ENCODE measurements around the gene RTBDN.
"Not testable (repeated sequence)": the region's sequence is repeated elsewhere in the genome, so short reads cannot be mapped to it uniquely, and the experiment has no call there.

The RTBDN gene

DNA sequence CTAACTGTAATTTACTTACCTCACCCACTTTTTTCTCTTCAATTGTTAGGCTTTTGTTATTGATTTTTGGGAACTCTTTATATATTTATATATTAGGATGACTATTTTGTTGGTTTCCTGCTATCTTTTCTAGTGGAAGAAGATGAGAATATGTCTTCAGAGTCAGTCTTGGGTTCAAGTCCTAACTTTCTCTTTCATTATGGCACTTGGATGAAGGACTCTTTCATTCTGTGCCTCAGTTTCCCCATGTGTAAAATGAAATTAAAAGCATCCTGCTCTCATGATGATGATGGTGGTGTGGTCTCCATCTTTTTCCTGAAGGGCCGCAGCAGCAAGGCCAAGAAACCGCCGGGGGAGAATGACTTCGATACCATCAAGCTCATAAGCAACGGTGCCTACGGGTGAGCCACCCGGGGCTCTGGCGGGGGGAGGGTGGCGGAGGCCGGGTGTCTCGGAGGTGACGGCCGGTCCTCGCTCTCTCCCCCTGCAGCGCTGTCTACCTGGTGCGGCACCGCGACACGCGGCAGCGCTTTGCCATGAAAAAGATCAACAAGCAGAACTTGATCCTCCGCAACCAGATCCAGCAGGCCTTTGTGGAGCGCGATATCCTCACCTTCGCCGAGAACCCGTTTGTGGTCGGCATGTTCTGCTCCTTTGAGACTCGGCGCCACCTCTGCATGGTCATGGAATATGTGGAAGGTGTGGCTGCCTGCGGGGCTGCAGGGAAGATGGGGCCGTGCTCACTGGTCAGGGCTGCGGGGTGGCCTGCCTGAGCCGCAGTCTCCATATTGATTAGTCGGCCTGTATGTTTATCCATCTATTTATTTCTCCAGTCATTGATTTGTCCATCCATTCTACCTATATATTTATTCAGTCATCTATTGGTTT is 23.9 kb upstream of the RTBDN start:
- DNase-seq = no peak

DNA sequence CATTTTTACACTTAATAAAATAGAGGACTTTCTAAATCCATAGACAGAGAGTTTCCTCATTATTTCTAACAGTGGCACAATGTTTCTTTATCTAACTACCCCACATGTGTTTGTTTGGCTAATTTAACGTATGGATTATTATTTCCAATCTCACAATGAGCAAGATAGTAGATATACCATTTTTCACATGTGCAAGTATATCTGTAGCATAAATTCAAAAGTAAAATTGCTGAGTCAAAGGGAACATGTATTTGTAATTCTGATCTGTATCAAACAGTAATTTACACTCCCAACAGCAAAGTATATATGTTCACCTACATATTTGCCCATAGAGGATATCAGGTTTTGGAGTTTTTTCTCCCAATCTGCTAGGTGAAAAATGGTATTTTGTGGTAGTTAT is 22.3 kb upstream of the RTBDN start:
- DNase-seq = no peak

DNA sequence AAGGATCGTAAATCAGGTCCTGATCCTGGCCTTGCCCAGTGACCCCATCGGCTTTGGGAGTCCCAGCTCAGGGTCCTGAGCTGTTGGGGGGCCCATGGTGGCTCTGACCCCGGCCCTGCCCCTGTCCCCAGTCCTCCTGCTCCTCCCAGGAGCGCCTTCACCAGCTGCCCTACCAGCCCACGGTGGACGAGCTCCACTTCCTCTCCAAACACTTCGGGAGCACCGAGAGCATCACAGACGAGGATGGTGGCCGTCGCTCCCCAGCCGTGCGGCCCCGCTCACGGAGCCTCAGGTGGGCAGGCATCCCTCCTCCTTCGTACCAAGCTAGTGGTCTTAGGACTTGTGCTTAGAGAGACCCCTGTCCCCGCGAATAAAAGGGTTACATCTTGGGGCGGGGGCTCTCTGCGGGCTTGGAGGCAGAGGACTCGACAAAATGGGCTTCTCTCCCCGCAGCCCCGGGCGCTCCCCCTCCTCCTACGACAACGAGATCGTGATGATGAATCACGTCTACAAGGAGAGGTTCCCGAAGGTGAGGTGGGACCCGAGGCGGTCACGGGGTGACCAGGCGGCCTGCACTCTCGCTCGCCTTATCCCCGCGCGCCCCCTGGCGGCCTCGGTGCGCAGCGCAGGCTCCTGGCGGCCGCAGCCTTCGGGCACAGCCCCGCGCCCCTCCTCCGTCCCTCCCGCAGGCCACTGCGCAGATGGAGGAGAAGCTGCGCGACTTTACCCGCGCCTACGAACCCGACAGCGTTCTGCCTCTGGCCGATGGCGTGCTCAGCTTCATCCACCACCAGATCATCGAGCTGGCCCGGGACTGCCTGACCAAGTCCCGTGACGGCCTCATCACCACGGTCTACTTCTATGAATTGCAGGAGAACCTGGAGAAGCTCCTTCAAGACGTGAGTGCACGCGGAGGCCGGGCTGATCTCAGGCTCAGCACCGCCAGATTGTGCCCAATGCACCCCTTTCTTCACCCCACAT is 13.1 kb upstream of the RTBDN start:
- DNase-seq = peak in 50 of 56 donors; percentile 15 to 89 (median 60)

DNA sequence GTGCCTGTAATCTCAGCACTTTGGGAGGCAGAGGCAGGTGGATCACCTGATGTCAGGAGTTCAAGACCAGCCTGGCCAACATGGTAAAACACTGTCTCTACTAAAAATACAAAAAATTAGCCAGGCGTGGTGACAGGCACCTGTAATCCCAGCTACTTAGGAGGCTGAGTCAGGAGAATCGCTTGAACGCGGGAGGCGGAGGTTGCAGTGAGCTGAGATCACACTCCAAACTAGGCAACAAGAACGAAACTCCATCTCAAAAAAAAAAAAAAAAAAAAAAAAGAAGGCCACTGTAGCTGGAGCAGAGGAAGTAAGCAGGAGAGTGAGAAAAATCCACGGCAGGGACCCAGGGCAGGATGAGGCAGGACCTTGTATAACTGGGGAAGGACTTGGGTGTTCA is 12.2 kb upstream of the RTBDN start:
- not testable (repeated sequence) for DNase-seq

DNA sequence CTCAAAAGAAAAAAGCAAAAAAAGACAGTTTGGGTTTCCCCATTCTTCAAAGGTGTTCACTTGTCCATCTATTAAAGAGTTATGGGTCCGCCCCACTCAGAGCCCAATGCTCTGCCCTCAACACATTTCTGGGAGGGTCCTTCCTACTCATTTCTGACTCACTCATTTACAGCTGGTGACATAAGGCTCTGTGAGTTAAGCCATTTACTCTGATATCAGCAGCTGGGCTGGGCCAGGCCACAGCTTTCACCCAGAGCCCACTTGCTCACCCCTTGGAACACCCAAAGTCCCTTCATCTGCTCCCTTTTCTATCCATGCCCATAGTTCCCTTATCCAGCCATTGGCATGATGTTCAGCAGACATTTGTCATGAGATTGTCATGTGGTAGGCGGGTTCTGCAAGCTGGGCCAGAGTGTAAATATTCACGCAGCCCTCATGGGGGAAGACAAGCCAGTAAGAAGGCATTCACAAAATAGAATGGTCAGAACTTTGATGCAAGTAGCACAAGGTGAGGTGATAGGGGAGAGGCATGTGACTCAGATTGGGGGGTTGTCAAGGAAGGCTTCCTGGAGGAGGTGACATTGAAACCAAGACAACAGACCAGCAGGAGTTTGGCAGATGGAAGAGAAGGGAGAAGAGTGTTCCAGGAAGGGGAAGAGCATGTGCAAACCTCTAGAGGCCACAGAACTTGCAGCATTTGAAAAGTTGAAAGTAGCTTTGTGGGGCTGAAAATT is 9.8 kb upstream of the RTBDN start:
- DNase-seq = no peak

DNA sequence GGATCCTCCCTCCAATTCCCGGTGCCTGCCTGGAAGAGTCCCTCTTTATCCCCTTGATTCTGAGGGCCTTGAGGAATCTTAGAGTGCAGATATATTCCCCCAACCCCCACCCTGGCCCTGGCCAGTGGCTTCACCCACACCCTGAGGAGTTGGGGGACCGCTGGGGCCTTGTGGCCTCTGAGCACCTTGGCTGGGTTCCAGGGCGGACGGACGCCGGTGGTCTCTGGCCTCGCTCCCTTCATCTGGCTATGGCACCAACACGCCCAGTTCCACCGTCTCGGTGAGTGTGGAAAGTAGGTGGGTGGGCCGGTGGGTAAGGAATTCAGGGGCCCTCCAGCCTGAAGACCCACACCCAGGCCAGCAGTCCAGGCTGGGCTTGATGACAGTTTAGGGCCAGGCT is 8.9 kb upstream of the RTBDN start:
- DNase-seq = no peak

DNA sequence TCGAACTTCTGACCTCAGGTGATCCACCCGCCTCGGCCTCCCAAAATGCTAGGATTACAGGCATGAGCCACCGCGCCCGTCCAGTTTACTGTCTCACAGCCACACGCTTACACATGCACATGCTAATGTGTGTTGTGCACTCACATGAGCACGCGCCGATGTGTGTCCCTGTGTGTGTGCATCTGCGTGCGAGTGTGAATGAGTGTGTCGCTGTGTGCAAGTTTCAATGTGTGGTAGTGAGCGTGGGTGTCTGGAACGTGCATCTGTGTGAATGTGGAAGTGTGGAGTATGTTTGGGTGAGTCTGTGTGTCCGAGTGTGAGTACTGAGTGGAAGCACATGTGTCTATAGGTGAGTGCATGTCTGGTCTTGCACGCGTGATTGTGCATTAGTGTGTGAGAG is 8.1 kb upstream of the RTBDN start:
- no peak for DNase-seq

DNA sequence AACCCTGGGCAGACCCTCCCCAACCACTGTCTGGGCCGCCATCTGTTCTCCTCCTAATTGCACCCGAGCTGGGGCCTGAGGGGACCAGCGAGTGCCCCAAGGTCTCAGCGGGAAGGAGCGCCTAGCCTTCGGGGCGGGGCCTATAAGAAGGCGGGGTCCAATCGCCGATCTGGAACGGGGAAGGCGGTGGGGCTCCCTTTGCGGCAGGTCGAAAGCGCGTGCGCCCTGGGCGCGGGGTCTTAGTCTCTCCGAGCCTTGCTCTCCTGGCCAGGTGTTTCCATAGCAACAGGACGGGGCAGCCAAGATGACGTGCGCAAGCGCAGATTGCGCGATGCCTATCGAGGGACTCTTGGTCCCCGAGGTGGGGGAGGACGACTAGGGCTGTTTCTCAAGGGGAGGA is 6.7 kb upstream of the RTBDN start:
- DNase-seq = peak in 14 of 56 donors; percentile 5 to 52 (median 21)

DNA sequence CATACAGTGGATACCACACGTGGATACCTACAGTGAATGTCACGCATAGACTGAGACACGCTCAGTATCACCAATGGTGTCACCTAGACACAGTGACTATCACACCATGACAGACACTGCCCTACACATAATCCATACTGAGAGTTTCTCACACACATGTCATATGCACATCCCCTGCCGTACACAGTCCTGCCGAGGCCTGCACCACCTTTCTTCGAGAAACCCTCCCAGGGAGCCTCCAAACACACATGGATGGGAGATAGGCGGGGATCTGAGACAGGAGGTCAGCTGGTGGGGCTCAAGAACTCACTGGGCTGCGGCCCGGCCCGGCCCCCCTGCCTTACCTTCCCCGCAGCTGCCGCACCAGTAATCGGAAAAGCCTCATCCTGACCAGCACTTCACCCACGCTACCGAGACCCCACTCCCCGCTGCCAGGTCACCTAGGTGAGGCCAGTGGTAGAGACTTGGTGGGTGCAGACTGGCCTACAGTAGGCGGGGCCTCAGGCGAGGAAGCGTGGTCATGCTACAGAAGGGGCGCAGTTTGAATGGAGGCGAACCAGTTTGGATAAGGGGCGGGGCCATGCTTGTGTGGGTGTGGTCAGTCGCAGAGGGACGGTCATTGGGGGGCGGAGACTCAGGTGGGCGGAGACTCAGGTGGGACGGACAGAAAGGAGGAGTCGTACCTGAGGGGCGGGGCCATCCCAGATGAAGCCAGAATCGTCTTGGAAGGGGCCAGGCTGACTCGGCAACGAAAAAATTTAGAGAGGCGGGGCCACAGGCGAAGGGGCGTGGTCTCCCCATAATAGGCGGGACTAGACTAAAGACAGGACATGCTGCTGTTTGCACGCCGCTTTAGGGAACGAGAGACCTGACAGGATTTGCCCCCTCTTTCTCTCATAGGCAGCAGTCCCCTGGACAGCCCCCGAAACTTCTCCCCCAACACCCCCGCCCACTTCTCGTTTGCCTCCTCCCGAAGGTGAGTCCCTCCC is 6.0 kb upstream of the RTBDN start:
- peak in 32 of 56 donors; percentile 13 to 82 (median 37) for DNase-seq

DNA sequence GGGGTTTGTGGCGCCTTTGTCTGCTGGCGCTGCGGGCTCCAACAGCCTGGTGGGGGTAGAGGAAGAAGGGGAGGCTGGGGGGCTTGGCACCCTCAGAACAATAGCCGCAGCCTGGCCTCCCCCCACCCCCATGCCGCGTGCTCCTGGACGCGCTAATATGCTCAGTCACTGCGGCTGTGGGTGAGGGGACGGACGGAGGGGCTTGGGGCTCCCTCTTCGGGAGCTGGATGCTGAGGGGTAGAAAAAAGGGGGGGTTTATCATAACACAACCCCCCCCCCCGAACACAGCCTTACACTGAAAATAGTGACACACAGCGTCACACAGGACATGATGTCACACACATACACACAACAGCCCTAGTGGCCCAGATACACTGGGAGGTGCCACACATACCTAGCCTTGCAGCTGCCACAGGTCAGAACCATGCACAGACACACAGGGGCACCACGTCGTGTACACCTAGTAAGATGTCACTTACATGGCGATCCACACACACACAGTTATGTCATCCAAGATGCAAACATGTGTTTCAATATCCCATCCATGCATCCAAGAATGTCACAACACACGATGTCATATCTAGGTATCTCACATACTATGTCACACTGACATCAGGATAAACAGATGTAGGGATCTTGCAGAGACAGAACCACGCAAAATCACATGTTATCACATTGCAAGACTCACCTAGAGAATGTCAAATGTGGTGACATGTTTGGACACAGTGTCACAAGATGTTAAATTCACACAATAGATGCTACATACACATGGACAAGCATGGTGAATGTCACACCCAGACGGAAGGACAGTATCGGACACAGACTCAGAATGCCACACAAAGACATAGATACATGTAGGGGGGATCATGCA is 4.7 kb upstream of the RTBDN start:
- peak in 2 of 56 donors; percentile 8 to 9 for DNase-seq

DNA sequence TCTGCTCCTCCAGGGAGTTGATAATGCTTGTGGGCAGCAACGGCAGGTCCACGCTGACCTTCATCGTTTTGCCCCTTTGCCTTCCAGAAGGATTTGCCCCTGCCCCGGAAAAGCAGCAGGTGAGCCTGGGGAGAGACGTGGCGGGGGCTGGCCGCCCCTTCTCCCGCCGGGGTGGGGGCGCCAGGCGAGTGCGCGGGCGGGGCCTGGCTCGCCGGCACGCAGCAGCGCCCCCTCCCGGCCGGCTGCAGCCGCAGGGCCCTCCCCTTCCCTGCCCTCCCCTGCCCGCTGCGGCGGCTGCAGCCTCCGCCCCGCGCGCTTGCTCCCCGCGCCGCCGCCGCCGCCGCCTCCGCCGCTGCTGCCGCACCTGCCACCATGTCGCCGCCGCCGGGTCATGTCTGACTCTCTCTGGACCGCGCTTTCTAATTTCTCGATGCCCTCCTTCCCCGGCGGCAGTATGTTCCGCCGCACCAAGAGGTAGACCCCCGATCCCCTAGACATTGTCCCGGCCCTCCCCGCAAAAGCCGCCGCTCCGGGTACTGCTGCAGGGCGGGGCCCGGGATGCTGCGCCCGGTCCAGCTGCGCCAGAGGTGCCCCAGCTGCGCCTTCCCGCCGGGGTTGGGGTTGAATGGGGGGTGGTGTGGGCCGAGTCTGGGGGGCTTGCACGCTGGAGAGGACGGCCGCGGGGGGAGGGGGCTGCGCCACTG is 4.0 kb upstream of the RTBDN start, which contains the start of gene MAST1:
Gene MAST1, plus strand, starts transcription at position 334 of the 704 bp plus-strand sequence. Its CDS starts 58 bp downstream, at position 392.
- peak in 20 of 56 donors; percentile 5 to 67 (median 32) for DNase-seq

DNA sequence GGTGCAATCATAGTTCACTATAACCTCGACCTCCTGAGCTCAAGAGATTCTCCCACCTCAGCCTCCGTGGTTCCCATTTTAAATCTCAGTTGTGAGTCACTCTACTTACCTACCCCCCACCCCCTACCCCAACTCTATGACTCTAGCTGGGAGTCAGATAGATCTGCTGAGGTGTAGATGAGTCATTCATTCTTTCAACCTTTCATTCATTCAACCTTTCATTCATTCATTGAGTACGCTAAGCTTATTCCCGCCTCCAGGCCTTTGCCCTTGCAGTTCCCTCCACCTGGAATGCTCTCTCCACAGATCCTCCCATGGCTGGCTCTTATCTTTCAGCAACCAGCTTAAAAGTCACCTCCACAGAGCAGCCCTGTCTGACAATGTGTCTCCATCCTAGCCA is 2.8 kb upstream of the RTBDN start:
- DNase-seq = no peak

DNA sequence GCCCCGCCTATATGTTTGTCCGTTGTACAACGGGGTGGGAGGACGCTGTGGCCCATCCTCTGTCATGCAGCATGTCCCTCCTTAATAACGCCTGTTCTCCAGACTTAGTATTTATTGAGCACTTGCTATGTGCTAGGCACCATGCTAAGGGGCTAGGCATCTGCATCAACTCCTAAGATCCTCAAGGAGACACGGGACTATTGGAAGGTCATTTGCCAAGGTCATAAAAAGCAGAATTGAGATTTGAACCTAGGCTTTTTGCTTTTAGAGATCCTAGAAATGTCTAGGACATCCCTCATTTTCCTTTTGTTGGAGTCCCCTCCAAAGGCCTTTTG is 2.1 kb upstream of the RTBDN start:
- DNase-seq = no peak

DNA sequence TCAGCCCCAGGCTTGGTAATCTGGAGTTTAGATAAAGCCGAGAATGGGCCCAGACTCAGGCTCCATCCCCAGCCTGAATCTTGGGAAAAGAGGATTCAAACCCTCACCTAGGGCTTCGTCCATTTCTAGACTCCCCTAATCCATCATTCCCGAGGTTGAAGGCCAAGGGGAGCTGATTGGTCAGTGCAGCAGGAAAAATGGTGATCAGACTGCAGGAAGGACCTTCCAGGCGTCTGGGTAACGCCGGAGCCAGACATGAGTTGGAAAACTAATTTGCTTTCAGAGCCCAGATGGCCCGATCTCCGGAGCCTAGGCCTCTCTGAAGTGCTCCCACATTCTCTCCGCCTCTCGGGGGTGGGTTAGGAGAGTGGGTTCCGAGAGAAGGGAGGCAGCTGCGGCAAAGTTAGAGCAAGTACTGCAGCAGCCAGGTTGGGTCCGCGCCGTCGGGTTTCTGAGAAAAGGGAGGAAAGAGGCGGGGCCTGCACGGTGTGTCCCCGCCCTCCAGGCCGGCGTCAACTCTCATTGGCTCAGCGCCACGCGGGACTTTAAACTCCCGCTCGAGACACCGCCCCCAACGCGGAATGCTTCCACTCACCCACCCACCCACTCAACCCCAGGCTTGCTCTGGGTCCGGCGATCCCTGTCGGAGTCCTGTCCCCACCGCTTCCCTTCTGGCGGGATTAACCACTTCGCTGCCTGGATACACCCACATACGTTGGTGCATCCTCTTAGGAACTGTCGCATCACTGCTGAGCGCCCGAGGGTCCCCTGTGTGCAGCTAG is 788 bp upstream of the RTBDN start:
- peak in 21 of 56 donors; percentile 8 to 52 (median 42) for DNase-seq

DNA sequence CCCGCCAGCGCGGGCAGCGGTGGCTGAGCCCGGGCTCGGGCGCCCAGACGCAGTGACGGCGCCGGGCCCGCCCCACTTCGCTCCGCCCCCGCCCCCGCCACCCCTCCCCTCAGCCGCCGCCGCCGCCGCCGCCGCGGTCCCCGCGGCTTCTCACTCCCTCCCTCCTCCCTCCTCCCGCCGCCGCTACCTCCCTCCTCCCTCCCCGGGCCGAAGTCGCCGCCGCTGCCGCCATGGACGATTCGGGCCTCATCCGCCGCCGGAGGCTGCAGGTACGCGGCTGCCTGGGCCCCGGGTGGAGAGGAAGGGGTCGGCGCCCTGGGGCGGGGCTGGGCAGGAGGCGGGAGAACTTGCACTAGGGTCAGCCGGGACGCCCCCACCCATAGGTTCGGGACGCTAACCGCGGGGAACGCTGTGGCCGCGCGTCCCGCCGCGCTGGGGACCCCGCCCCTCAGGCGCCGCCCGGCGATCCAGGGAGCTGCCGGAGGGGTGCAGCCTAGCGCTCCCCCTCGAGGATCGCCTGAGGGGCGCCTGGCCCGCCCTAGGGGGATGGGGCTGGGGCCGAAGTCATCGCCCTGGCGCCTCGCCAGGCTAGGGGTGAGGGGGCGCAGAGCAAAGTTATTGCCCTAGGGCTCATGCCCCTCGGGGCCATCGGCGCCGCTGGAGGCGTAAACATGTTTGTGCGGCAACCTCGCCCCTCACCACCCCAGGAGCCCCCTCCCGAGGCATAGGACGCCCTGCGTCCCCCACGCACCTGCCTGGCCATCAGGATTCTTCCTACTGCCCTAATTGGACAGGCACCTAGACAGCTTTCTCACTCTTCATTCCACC is 427 bp downstream of the RTBDN start:
- DNase-seq = peak in 14 of 56 donors; percentile 6 to 36 (median 22)

DNA sequence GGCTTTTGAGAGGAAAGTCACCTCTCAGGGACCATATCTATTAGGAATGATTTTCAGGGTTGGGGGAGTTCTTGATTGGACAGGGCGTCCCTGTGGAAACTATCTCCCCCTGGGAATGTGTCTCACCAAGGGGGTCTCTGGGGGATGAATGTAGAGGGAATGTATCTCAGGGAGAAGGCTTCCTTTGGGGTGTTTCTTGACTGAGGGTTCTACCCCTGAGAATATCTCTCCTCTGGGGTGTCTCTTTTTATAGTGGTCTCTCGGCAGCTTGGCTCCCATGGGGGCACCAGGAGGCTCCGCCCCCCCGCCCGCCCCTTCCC is 1.0 kb downstream of the RTBDN start:
- DNase-seq = peak in 1 of 56 donors; percentile 4

DNA sequence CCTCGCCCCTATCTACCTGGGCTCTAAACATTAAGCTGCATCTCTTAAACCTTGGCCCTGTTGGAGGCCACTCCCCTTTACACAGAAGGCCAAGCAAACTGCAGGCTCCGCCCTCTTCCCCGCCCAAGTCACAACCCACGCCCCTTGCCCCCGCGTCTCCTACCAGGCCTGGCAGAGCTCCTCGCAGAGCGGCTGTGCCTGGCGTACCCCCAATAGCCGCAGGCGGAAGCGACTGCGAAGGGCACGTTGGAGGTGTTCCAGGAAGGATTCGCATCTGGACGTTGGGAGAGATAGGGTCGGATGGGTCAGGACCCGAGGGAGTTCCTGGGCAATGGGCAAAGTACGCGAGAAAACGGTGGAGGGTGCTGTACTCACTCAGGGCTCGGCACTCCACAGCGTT is 5.9 kb downstream of the RTBDN start:
- no peak for DNase-seq

All from amygdala (tissue), 56 donors.